HG03457 (cell line): Measurements from ENCODE around the gene ADGRL2.

Experiments used
- ATAC-seq: cut with Tn5 transposase; IDR thresholded peaks from one replicate; pipeline ENCODE4 v1.9.1; 2021; ENCODE audit warnings: moderate number of reproducible peaks; ENCODE audit not compliant: unreplicated experiment

Gene ADGRL2

DNA sequence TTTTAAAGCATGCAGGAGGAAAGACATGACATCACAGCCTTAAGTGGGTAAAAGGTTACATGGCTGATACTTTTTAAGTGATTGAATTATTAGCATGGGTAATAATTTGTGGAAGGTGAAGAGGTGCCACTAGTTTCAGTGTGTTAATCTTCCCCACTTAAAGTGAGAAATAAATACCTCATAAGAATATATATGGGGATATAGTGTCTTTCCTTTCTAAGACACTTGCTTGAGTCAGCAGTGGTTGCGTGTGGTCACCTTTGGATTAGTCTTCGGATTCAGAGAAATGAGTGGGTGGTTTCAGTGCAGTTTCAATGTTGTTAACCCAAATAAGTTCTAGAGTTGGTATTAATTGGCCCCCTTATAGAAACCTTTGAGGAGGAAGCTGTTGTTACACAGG is 94.1 kb downstream of the ADGRL2 start:
- ATAC-seq = no peak

DNA sequence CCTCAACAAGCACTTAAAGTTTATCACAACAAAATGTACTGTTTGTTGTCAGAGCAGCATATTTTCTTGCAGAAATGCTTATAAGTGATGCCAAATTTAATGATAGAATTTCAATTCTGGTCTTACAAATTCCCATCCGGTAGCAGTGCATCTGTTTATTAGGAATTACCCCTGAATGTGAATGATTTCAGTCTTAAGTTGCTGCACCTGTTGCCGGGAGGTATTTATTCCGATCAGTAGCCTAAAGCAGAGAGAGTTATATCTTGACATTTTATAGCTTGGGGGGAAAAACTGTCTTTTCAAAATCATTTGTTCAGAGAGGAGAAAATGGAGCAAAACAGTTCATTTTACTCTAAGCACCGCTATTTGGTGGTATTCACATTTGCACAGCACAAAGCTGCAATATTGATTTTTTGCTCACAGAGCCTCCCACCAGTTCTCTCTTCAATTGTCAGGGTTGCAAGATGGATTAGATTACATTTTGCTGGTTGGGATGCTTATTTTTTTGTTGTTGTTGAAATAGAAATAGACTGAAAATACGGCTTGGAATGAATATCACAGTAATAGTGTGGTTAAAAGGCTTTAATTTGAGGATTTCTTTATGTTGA is 98.6 kb downstream of the ADGRL2 start:
- ATAC-seq = no peak

DNA sequence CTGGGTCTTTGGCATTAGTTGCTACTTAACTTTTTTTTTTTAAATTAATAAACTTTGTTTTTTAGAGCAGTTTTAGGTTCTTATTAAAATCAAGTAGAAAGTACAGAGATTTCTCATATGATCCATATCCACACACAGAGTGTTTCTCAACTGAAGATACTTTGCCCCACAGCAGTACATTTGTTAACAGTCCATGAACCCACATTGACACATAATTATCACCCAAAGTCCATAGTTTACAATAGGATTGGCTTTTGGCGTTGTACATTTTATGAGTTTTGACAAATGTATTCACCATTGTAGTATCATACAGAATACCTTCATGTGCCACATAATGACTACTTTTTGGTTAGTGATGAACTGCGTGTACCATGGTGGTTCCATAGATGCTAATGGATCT is 106.8 kb downstream of the ADGRL2 start:
- ATAC-seq = no peak

DNA sequence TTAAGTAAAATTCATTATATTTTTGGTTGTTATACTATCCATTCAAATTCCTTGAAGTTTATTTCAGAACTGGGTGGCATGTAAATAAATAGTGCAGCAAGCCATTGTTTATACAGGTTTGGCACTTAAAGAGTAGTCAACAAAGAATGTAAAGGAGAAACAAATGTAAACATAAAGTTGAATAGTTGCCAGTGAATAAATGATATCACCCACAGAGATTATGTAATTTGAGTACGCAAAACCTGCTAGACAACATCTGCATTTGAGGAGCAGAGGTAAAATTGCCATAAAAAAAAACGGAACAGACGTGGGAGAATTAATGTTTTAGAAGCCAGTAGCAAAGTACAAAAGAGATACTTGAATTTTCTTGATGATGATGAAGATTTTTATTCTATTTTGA is 111.6 kb downstream of the ADGRL2 start:
- no peak for ATAC-seq

- ATAC-seq = no peak
These were observed 115.2 kb downstream of the ADGRL2 start for GRCh38 chr1:81915937-81916336.

DNA sequence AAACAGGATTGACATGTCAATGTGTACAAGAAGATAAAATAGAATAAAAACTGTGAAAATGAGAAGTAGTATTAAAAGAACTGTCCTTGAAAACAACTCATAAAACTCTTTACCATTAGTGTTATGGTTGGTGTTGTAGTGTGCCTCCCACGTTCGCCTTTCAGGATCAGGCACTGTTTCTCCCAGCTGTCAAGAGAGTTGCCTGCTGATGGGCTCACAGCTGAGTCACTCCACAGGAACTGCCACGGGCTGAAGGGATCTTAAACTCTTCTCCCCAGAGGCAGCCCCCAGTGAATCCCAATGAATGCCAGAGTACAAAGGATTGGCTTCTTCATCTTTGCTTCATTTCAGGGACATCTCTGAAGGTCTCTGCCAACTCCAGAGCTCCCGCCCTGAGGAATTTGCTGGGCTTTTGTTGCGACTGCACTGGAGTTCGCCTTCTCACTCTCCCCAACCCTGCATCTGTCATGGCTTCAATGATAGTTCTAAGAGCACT is 119.6 kb downstream of the ADGRL2 start:
- ATAC-seq = no peak

GRCh38 chr1:81920886-81921285 is 120.2 kb downstream of the ADGRL2 start:
- no peak for ATAC-seq

- ATAC-seq = no peak
These were observed 120.6 kb downstream of the ADGRL2 start for GRCh38 chr1:81921344-81921743.

- ATAC-seq = no peak
These were observed 121.2 kb downstream of the ADGRL2 start for GRCh38 chr1:81921851-81922462.

GRCh38 chr1:81922955-81923354 is 122.2 kb downstream of the ADGRL2 start:
- no peak for ATAC-seq

DNA sequence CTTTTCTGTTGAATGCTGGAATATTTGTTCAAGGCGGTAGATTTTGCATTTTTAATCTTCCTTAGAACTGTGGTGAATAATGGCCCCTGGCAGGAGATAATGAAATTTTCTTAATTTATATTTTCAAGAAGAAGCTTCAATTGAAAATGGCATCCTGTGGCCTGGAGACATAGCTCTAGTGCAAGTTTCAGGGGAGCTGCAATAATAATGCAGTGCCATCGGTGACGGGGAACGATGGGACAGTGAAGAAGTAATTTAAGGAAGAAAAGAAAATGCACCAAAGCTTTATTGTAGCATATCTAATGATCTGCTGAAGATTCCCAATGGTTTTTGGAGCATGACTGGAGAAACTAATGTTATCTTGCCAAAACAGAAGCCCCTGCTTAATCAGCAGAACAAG is 128.4 kb downstream of the ADGRL2 start:
- ATAC-seq = no peak

DNA sequence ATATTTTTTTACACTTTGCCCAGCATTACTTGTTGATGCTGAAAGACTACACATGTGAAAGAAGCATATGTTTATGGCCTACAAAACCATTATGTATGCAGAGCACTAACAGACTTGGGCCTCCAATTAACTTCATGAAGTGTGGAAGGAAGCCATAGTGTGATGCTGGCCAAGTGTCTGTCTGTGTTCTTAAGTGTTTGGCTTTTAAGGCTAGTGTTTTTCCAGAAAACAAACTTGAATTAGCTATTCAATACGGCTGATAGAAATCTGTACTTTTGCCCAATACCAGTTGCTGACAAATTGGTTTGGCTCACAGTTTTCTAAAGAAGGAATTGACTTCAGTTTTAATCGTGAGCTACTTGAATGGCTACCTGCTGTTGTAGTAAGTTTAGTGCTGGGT is 136.1 kb downstream of the ADGRL2 start:
- no peak for ATAC-seq

- ATAC-seq = no peak
These were observed 137.2 kb downstream of the ADGRL2 start for GRCh38 chr1:81937791-81938450.

DNA sequence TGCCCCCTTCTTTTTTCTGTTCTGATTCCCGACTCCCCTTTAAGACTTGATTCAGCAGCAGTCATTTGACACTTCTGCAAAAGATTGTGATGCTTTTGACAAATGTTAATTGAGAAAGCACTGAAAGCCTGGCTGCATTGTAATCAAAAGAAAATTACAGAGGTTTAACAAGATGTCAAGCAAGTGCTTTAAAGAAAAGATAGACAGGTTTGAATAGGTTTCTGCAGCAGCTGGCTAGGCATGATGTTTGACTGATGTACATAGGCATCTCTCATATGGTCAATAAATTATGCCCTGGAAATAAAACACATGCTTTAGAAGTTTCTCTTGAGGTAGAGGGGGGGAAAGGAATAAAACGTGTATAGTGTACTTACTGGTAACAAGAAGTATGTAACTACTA is 147.8 kb downstream of the ADGRL2 start:
- ATAC-seq = no peak

DNA sequence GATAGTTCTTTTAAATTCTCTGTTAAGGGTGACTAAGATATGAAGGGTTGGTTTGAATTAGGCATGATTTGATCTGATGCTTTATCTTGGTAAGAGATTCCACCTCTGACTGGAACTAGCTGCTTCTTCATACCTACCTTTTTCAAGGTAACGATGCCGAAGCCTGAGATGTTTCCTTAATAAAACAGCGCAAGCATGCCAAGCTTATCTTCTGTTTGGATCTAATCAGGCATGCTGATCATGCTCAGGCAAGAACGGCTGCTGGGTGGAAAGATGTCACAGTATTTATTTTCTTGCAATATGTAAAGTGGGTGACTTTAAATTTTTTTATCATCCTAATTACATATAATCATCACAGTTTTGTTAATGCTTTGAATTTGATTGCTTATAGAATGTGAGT is 148.7 kb downstream of the ADGRL2 start:
- ATAC-seq = no peak

DNA sequence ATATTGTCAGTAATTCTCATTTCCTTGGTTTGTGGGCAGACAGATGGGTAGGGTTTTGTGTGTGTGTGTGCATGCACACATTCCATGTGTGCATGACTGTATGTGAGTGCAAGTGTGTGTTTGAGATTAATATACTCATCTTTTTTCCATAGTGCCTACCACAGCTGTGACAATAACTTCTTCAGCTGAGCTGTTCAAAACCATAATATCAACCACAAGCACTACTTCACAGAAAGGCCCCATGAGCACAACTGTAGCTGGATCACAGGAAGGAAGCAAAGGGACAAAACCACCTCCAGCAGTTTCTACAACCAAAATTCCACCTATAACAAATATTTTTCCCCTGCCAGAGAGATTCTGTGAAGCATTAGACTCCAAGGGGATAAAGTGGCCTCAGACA is 149.3 kb downstream of the ADGRL2 start:
- no peak for ATAC-seq

DNA sequence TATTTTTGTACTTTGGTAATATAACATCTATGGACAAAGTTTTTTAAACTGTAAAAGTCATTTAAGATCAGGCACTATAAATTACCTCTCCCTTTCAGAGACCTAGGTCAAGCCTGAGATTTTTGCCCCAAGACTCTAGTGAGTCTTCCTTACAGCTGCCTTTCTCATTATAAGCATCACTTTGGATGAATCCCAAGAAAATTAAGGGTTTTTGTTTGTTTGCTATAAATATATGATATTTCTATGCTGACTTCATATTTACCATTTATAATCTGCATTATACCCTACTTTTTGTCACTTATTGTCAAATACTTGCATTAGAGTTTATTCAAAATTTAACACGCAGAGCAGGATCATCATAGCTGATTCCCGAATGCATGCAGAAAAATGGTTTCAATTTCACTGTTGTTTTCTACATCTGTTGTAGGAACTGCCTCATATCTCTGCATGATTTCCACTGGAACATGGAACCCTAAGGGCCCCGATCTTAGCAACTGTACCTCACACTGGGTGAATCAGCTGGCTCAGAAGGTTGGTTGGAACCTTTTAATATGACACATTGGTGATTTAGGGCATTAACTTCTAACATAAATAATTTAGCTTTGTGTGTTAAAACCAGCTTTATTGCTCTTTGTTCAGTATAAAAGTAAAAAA is 150.0 kb downstream of the ADGRL2 start:
- ATAC-seq = no peak

- ATAC-seq = no peak
These were observed 153.8 kb downstream of the ADGRL2 start for GRCh38 chr1:81954534-81955020.

GRCh38 chr1:81967951-81968350 is 167.2 kb downstream of the ADGRL2 start:
- no peak for ATAC-seq

- no peak for ATAC-seq
These were observed 169.7 kb downstream of the ADGRL2 start for GRCh38 chr1:81970416-81970815.

DNA sequence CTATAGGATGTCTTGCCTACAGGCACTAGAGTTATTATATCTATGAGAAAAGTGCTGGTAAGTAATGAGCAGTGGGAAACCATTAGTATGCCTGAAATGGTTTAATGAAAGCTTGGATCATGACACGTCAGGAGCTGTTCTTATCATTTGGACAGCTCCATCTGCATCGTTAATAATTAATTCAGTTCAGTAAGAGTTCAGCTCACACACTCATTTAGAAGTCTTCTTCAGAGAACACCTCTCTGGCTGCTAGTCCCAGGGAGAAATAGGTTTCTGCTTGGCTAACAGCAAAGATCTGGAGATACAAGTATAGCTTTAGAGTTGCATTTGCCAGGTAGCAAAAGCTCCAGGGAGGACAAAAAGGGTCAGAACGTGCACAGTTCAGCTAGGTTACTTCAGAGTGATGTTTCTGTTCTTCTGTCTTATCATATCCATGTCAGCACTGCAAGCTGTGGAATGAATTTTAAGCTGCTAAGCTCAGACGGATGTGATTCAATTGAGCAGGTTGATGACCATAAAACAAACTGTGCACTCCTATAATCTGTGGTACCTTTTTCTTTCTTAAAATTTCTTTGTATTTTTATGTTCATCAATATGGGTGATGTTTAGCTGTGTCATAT is 173.6 kb downstream of the ADGRL2 start:
- no peak for ATAC-seq
